GM18519 (cell line): ENCODE measurements around the gene GPC1.
"Not testable (repeated sequence)": the region's sequence is repeated elsewhere in the genome, so short reads cannot be mapped to it uniquely, and the experiment has no call there.

ENCODE experiments used
- ATAC-seq: cut with Tn5 transposase; IDR thresholded peaks from one replicate; pipeline ENCODE4 v1.9.1; 2021; ENCODE audit warnings: mild to moderate bottlenecking, moderate library complexity; ENCODE audit not compliant: unreplicated experiment, low FRiP score

Gene GPC1

DNA sequence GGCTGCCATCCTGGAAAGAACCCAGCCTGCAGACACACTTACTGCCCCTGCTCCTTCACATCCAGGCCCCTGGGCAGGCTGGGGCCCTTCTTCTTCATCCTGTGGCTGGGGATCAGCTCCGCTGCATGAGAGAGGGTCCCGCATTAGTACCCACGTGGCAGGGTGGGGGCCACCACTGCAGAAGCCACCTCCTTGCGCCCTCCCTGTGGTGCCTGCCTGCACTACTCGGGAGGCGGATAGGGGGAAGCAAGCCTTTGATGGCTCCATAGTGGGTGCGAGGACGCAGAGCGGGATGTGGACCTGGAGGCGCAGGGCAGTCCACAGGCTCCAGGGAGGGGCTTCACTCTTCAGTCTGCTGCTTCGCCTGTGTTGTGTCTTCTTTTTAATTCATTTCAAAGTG, 46.7 kb downstream of the GPC1 start:
- ATAC-seq: no peak

DNA sequence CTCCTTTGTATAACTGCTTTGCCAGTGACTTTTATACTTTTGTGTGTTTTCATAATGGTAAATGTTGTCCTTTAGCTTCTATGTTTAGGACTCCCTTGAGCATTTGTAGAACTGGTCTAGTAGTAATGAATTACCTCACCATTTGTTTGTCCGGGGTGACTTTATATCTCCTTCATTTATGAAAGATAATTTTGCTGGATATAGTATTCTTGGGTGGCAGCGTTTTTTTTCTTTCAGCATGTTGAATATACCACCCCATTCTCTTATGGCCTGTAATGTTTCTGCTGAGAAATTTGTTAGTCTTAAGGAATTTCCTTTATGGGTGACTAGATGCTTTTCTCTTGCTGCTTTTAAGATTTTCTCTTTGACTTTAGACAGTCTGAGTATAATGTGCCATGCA, 56.0 kb downstream of the GPC1 start:
- no peak for ATAC-seq

DNA sequence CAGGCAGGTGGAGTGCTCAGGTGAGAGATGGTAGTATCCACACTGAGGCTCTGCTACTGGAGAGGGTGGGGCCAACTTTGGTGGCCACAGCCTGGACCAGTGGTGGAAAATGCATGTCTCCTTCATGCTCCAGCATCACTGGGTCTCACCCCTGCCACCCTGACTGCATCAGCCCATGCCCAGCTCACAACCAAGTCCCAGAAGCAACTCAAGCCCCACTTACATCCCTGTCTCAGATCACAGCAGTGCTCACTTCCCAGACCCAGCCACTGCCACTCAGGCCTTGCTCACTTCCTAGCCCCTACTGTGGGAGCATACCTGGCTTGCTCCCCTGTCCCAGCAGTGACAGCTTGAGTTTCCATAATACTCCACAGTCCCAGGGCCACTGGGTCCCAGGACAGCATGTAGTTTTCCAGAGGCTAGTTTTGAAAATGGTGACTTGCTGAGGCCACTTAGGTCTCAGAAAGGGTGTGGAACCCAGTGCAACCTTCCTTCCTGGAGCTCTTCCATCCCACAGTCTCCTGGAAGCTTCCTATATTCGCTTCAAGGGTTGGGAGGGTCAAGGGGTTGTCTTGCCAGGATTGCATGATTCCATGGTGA, 58.8 kb downstream of the GPC1 start:
- no peak for ATAC-seq

DNA sequence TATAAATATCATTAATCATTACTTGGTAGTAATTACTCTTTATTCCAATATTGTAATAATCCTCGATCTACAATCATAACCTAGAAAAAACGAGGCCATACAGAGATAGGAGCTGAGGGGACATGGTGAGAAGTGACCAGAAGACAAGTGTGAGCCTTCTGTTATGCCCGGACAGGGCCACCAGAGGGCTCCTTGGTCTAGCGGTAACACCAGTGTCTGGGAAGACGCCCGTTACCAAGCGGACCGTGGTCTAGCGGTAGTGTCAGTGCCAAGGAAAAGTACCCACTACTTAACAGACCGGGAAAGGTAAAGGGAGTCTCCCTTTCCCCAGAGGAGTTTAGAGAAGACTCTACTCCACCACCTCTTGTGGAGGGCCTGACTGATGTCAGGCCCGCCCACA, 59.5 kb downstream of the GPC1 start:
- ATAC-seq: not testable (repeated sequence)

GRCh38 chr2:240497082-240497481, 61.6 kb downstream of the GPC1 start:
- not testable (repeated sequence) for ATAC-seq

GRCh38 chr2:240498171-240498957, 62.9 kb downstream of the GPC1 start:
- no peak for ATAC-seq

- no peak for ATAC-seq
These were observed 63.4 kb downstream of the GPC1 start for GRCh38 chr2:240498958-240499260.

- ATAC-seq: no peak
These were observed 64.1 kb downstream of the GPC1 start for GRCh38 chr2:240499309-240500301.

GRCh38 chr2:240500561-240501423, 65.3 kb downstream of the GPC1 start:
- ATAC-seq: no peak

DNA sequence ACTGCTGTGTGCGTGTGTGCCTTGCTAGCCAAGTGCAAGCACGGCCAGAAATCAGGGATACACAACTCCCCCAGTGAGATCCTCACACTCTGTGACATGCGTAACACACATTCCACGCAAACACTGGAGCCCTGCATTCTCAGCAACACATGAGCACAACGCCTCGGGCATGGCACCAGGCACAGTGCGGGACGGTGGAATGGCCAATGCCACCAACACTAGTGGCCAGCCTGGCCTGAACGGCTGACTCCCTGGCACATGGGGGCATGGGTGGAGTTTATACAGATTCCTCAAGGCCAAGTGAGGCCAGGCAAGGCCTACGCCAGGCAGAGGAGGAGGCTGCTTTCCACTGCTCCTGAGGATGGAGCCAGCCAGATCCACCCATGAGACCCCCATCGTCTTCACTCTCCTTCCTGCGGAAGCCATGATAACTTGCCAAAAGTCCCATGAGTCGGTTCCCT, 66.1 kb downstream of the GPC1 start:
- no peak for ATAC-seq

- ATAC-seq: no peak
These were observed 66.6 kb downstream of the GPC1 start for GRCh38 chr2:240502059-240502429.

- ATAC-seq: no peak
These were observed 67.1 kb downstream of the GPC1 start for GRCh38 chr2:240502430-240503121.

- no peak for ATAC-seq
These were observed 67.9 kb downstream of the GPC1 start for GRCh38 chr2:240503375-240503774.

DNA sequence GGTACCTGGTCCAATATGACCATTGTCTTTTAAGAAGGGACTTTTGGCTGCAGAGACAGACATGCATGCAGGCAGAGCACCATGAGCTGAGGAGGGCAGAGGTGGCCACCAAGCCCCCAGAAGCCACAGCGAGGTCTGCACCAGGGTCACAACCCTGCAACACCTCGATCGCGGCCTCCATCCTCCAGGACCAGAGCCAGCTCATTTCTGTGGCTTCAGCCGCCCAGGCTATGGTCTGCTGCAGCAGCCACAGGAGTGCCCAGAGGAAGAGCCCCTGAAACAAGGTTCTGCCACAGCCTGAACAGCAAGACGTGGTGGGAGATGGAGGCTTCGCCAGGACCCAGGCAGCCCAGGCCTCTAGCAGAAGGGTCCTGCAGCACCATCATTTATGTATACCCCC, 68.4 kb downstream of the GPC1 start:
- no peak for ATAC-seq

GRCh38 chr2:240505910-240506309, 70.4 kb downstream of the GPC1 start:
- no peak for ATAC-seq

- no peak for ATAC-seq
These were observed 71.1 kb downstream of the GPC1 start for GRCh38 chr2:240506406-240507059.

- no peak for ATAC-seq
These were observed 71.8 kb downstream of the GPC1 start for GRCh38 chr2:240507060-240507777.

DNA sequence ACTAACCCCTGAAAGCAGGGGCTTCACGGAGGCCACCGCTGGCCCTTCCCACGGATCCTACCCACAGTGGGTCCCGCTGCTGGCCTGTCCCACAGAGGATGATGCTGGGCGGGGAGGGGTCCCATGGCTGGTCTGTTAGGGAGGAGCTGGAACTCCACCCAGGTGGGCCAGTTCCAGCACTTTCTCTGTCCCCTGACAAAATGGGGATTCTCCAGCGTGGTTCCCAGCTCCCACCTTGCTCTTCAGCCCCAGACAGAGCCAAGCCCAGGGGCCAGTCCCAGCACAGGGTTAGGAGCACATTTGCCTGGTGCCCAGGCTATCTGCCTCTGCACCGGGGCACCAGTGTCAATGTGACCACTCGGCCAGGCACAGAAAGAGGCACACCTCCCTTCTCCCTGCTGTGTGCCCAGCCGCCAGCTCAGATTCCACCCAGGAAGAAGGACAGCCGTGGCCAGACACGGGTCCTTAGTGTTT, 72.4 kb downstream of the GPC1 start:
- ATAC-seq: no peak
